HT1080 (cell line): ENCODE results near the gene RNF208. TPM values are rescaled to one million over a fixed set of nuclear protein-coding genes. Genes with fewer than 3 reads are reported as not detected.

Source experiments
- DNase-seq: peaks from one replicate; pipeline ENCODE4 v3.0.0-alpha.2; 2015; ENCODE audit warnings: low read depth
- total RNA-seq: library from RNA; depleted of rRNA; stranded (reverse); fragments of >200 nt; shearing (Covaris generic); gene quantifications from 2 replicates; pipeline ENCODE4 v1.2.3, GENCODE V29; 2014; rRNA removed

RNF208 gene
- total RNA-seq, 1 experiment from 2014 or later, result 0.96 TPM

DNA sequence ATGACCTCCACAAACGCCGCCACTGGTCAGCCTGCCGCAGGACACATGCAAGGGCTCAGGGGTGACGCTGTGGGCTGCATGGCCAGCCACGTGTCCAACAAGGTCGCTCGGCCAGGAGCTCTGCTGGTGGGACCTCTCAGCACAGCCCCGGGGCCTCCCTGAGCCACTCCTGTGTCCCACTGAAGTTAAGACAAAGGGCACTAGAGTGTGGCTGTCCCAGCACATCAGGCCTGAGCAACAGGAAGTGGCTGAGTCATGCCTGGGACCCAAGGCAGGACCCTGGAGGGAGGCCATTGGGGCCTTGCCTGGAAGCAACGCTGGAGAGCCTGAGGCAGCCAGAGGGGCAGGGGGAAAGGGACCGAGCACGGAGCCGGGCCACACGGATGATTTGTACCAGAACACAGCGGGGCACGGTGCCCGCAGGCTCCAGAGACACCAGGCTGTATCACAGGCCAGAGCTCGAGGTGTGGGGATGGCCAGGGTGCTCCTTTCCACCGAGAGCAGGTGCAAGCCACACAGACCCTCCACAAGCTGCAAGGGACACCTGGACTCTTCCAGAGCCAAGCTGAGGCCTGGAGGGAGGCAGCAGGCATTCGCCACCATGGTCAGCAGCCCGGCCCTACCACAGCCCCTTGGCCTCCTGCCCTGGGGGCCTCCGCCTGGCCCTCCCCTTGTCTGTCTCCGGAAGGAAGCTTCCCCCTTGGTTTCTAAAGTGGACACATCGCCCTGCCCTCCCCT lies 43.7 kb downstream of the RNF208 start:
- DNase-seq, result peak; percentile 33

DNA sequence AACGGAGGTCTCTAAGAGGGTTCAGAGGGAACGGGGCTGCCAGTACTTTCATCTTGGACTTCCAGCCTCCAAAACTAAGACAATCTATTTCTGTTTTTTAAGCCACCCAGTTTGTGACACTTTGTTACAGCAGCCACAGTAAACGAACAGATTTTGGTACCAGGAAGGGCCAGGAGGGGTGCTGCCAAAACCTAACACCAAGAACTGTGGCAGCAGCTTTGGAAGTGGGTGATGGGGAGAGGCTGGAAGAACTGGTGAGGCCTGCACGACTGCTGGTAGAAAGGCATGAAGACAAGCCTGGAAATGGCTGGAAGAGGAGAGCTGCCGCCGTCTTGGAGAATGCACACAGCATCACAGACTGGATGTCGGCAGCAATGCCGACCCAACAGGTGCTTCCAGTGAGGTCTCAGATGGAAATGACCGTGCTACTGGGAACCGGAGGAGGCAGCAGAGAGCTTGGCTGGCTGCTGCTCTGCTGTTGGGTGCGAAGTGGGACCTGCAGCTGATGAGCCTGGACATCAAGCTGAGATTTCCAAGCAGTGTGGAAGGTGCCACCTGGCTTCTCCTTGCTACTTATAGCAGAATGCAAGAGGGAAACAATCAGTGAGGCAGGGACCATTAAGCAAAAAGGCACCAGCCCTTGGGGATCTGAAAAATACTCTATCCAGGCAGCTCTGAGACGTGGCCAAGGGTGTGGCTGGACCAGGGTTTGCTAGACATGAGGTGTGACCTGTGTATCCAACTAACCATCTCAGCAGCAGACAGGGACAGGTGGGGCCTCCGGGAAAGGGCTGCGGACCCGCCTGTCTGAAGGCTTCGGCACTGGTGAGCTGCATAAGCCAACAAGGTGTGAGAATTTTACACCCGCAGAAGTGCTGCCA lies 45.5 kb downstream of the RNF208 start:
- peak; percentile 49 for DNase-seq

DNA sequence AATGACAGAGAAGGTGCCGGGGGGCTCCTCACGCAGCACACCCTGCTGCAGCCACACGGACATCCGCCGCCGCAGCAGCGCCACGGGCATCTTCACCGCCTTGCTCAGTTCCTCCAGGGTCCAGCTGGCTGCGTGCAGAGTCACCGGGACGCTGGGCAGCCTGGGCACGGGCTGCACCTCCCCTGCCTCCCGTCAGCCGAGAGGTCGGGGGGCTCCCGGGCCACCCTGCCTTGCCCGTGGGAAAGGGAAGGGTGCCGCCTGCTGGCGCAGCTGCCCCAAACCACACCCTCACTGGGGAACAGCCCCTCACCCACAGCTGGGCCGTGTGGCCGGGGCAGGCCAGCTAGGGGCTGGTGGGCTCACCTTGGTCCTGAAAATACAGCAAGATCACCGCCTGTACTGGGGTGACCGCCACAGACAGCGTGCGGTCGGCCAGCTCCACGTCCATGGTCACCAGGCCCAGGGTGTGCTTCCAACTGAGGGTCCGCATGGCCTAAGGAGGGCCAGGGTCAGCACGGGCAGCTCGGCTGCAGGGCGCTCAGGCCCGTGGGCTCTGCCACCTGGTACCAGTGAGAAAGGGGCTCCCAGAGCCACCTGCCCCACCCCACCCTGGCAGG lies 46.6 kb downstream of the RNF208 start:
- DNase-seq, result no peak

DNA sequence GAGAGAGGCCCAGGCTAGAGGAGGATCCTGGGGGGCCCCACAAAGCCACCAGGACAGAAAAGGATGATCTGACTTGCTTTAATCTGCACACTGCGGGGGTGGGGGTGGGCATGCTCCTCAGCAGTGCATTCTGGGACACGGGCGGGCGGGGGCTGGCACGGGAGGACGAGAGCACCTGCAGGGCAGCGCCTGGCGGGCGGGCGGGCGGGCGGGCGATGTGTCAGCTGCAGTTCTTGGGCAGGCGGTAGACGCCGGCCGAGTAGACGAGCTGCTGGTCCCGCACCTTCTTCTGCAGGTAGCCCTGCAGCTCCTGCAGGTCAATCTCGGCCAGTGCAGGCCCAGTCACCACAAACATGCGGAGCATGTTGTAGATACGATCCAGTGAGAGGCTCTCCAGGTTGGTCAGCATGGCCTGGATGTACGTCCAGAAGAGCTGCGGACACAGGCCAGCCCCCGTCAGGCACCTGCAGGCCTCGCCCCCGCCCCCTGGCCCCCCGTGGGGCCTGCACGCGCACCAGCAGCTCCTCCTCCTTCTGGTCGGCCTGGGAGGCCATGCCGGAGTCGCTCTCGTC lies 47.2 kb downstream of the RNF208 start:
- DNase-seq, result no peak

DNA sequence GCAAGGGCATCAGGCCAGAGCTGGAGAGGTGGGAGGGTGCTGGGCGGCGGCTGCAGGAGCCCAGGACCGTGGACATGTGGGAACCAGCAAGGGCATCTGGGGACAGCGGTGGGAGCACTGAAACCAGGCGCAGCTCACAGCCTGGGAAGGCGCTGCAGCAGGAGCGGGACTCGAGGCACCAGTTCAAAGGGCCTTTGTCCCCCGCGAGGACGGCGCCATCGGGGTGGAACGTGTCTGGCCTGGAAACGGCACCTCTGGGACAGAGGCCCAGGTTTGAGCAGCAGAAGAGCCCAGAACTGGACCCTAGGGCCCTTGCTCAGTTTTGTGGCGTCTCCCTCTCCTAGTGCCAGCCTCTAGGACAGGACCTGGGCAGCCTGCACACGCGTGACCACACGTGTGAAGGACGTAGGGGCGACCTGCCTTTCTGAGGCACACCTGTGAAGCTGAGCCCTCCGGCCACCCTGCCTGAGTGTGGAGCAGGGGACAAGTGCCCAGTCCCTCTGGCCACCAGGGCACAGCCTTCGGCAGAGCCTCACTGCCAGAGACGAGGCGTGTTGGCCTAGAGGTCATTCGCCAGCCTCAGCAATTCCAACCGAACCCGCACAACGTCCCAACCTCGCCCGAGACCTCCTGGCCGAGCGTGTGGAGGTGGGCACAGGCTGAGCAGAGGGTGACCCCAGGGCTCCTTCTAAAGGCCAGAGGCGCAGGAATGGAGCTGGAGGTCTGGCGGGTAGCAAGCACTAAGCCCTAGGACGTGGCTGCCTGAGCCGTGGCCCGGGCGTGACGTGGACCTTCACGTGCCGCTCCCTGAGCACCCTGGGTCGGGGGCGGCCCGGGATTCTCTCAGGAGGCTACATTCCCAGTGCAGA lies 48.0 kb downstream of the RNF208 start:
- no peak for DNase-seq

DNA sequence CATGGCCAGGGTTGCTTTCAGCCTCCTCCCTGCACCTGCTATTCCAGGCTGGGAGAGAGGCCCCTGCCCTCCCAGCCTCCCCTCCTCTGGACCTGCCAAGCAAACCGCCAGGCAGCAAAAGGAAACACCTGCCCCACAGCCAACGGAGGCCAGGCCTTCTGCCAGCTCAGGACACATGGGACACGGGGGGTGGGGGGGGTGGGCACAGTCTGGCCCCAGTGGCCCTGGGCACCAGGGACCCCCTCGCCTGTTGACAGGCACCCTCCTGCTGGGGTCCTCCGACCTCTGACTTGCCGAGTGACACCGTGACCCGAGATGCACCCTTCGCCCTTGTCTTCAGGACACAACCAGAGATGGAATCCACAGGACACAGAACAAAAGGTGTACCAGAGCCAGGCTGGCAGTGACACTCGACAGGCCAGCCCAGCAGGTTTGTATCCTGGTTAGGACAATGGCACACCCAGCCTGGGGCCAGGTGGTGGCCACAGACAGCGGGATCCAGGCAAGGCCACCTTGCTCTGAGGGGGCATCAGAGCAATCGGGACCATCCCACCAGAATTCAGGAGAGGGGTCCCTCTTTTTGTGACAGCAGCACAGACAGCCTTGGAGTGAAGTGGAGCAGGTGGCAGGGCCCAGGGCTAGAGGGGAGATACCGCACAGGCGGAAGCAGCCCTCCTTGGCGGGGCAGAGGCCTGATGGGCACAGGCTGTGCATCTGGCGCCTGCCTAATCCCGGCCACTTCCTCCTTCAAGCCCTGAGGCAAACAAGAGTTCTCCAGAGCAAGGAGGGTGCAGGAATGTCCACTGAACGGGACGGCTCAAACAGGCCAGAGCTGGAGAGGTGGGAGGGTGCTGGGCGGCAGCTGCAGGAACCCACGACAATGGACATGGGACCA lies 48.9 kb downstream of the RNF208 start:
- DNase-seq, result no peak

DNA sequence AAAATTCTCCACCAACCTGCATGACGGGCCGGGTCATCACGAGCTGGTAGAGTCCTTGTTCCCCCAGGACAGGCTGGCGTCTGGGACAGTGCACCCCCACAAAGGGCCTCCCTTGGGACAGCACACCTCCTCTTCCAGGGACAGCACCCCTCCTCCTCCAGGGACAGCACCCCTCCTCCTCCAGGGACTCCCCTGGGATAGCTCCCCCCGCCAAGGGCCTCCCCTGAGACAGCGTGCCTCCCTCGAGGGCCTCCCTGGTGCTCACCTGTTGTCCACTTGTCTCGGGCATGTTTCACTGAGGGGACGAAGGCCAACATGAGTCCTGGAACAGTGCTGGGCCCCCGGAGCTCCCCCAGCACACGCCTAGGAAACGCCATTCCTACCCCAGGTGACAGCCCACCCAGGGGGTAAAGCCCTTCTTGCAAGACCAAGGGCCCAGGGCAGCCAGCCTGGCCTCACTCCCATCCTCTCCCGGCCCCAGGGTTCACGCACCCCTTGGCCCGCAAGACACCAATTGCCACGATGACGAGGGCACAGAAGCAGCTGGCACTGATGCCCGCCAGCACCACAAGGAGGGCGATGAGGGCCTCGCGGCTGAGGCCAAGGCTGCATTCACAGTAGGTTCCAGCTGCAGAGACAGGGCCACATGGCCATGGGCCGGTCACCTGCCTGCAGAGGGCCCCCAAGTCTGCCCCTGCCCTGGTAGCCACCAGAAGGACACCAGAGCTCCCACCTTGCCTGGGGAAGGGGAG lies 50.7 kb downstream of the RNF208 start:
- DNase-seq, result no peak

DNA sequence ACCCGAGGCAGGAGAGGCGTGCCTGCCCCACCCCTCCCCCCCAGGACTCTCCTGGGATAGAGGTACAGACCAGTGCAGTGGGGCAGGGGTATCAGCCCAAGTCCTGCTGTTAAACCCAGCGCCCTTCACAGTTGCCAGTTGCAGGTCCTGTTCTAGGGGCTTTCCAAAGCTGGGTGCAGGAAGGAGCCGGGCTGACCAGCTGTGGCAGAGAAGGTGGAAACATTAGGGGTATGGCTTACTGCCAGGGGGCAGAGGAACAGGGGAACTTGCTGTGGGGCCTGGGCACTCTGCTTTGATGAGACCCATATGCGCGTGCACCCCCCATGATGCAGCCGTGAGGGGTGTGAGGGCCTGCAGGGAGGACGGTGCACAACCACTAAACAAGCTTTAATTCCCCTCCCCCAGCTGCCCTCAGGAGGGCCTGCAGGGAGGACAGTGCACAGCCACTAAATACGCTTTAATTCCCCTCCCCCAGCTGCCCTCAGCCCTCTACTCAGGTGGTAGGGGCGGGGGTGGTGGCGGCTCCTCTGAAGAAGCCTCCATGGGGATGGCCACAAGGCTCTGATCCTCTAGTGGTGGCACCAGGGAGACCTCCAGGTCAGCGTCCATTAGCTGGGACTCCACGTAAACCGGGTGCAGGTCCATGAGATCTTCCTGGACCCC lies 51.4 kb downstream of the RNF208 start:
- DNase-seq, result no peak

Other genes starting within 250 kb of the RNF208 start
- not detected in 2 replicates for gene PTGDS, start 244.7 kb downstream of the RNF208 start, total RNA-seq
- gene LCNL1, start 239.2 kb downstream of the RNF208 start, total RNA-seq, result not detected in 2 replicates
- 68.0 and 77.8 TPM in 2 replicates for gene PAXX, start 229.8 kb downstream of the RNF208 start, total RNA-seq
- 1.0 and 1.7 TPM in 2 replicates for gene CLIC3, start 225.7 kb downstream of the RNF208 start, total RNA-seq
- gene ABCA2, start 194.0 kb downstream of the RNF208 start, total RNA-seq, result 7.5 and 9.0 TPM in 2 replicates
- gene FUT7, start 190.2 kb downstream of the RNF208 start, total RNA-seq, result not detected in 2 replicates
- 31.5 and 39.2 TPM in 2 replicates for gene NPDC1, start 176.1 kb downstream of the RNF208 start, total RNA-seq
- not detected in 2 replicates for gene ENTPD2, start 168.2 kb downstream of the RNF208 start, total RNA-seq
- gene SAPCD2, start 151.7 kb downstream of the RNF208 start, total RNA-seq, result 58.5 and 69.2 TPM in 2 replicates
- gene UAP1L1, start 144.7 kb downstream of the RNF208 start, total RNA-seq, result 12.0 and 15.6 TPM in 2 replicates
- gene MAN1B1, start 135.3 kb downstream of the RNF208 start, total RNA-seq, result 56.1 and 59.3 TPM in 2 replicates
- gene DPP7, start 107.5 kb downstream of the RNF208 start, total RNA-seq, result 43.8 and 45.5 TPM in 2 replicates
- not detected in 2 replicates for gene GRIN1, start 83.1 kb downstream of the RNF208 start, total RNA-seq
- gene LRRC26, start 52.2 kb downstream of the RNF208 start, total RNA-seq, result not detected in 2 replicates
- gene TMEM210, start 50.2 kb downstream of the RNF208 start, total RNA-seq, result not detected in 2 replicates
- 18.5 and 27.2 TPM in 2 replicates for gene ANAPC2, start 33.7 kb downstream of the RNF208 start, total RNA-seq
- 101 and 138 TPM in 2 replicates for gene SSNA1, start 33.6 kb downstream of the RNF208 start, total RNA-seq
- gene TPRN, start 21.5 kb downstream of the RNF208 start, total RNA-seq, result 12.0 and 13.6 TPM in 2 replicates
- 63.4 and 65.8 TPM in 2 replicates for gene TMEM203, start 16.6 kb downstream of the RNF208 start, total RNA-seq
- gene NDOR1, start 16.5 kb downstream of the RNF208 start, total RNA-seq, result 17.9 and 26.2 TPM in 2 replicates
- 1.1 and 1.4 TPM in 2 replicates for gene CYSRT1, start 2.9 kb upstream of the RNF208 start, total RNA-seq
- not detected in 2 replicates for gene RNF224, start 5.3 kb upstream of the RNF208 start, total RNA-seq
- gene SLC34A3, start 8.7 kb upstream of the RNF208 start, total RNA-seq, result not detected in 2 replicates
- gene TUBB4B, start 19.0 kb upstream of the RNF208 start, total RNA-seq, result 624 and 993 TPM in 2 replicates
- not detected in 2 replicates for gene STPG3, start 29.0 kb upstream of the RNF208 start, total RNA-seq
- 78.8 and 83.3 TPM in 2 replicates for gene NELFB, start 33.1 kb upstream of the RNF208 start, total RNA-seq
- 66.1 and 74.7 TPM in 2 replicates for gene TOR4A, start 55.5 kb upstream of the RNF208 start, total RNA-seq
- gene NRARP, start 80.0 kb upstream of the RNF208 start, total RNA-seq, result 0.30 and 0.90 TPM in 2 replicates
- gene EXD3, start 200.9 kb upstream of the RNF208 start, total RNA-seq, result 3.5 and 4.7 TPM in 2 replicates
- gene NOXA1, start 201.2 kb upstream of the RNF208 start, total RNA-seq, result 0.10 TPM in 1 of 2 replicates, not detected in the other
- not detected in 2 replicates for gene ENTPD8, start 219.1 kb upstream of the RNF208 start, total RNA-seq
- gene NSMF, start 237.1 kb upstream of the RNF208 start, total RNA-seq, result 34.5 and 40.0 TPM in 2 replicates